Neuronal stem cell (in vitro differentiated cells): ENCODE measurements around the gene CACNA1I.

Source experiments
- DNase-seq: peaks from one replicate; pipeline ENCODE4 v3.0.0-alpha.2; 2013; ENCODE audit warnings: low spot score
- H2AFZ ChIP-seq: one replicate; pipeline ENCODE4 v1.6.1; 2013; ENCODE audit warnings: mild to moderate bottlenecking, low read length, inconsistent platforms
- H2AK5ac ChIP-seq: 2 replicates; pipeline ENCODE4 v1.6.1; 2013; ENCODE audit warnings: low read depth, mild to moderate bottlenecking, inconsistent platforms, low read length, moderate library complexity, mixed read lengths
- H2BK120ac ChIP-seq: 2 replicates; pipeline ENCODE4 v1.6.1; 2013; ENCODE audit warnings: low read depth, mild to moderate bottlenecking, inconsistent platforms, low read length, moderate library complexity, mixed read lengths
- H2BK12ac ChIP-seq: one replicate; pipeline ENCODE4 v1.6.1; 2013; ENCODE audit warnings: low read length, inconsistent platforms
- H2BK15ac ChIP-seq: 2 replicates; pipeline ENCODE4 v1.6.1; 2013; ENCODE audit warnings: mild to moderate bottlenecking, low read length, inconsistent platforms, mixed read lengths
- H2BK5ac ChIP-seq: one replicate; pipeline ENCODE4 v1.6.1; 2013; ENCODE audit warnings: inconsistent platforms, mild to moderate bottlenecking, low read length, moderate library complexity
- H3K14ac ChIP-seq: one replicate; pipeline ENCODE4 v1.6.1; 2013; ENCODE audit warnings: low read length, inconsistent platforms
- H3K18ac ChIP-seq: 2 replicates; pipeline ENCODE4 v1.6.1; 2013; ENCODE audit warnings: low read length, inconsistent platforms
- H3K23ac ChIP-seq: 2 replicates; pipeline ENCODE4 v1.6.1; 2013; ENCODE audit warnings: low read depth, mild to moderate bottlenecking, mixed read lengths, low read length, inconsistent platforms; ENCODE audit not compliant: poor library complexity
- H3K27ac ChIP-seq: replicated peaks from 3 replicates; pipeline ENCODE4 v1.5.1; 2013; ENCODE audit warnings: low read length, inconsistent platforms
- H3K27me3 ChIP-seq, 3 experiments: 2 replicates each; pipeline ENCODE4 v1.6.1; 2013; ENCODE audit warnings: low read length in 3 of 3, mild to moderate bottlenecking in 2 of 3, inconsistent platforms in 1 of 3, low read depth in 1 of 3, mixed read lengths in 1 of 3, moderate library complexity in 1 of 3; ENCODE audit not compliant: control insufficient read depth in 3 of 3, insufficient read depth in 3 of 3
- H3K36me3 ChIP-seq, 2 donors: replicated peaks in 1 of 2; 2 replicates each; pipeline ENCODE4 v1.6.1; 2013; ENCODE audit warnings: low read length in 2 of 2; ENCODE audit not compliant: control insufficient read depth in 2 of 2, insufficient read depth in 2 of 2
- H3K4ac ChIP-seq: 2 replicates; pipeline ENCODE4 v1.6.1; 2013; ENCODE audit warnings: inconsistent platforms, mild to moderate bottlenecking, low read length, moderate library complexity
- H3K4me1 ChIP-seq, 2 donors: 1 replicate in 1 of 2; 2 replicates in 1 of 2; pipeline ENCODE4 v1.6.1; 2013; ENCODE audit warnings: low read length in 2 of 2, low read depth in 1 of 2; ENCODE audit not compliant: control insufficient read depth in 2 of 2, insufficient read depth in 1 of 2
- H3K4me2 ChIP-seq: one replicate; pipeline ENCODE4 v1.6.1; 2013; ENCODE audit warnings: mild to moderate bottlenecking, low read length, inconsistent platforms; ENCODE audit not compliant: insufficient read depth, poor library complexity, severe bottlenecking
- H3K4me3 ChIP-seq, 2 donors: 2 replicates each; pipeline ENCODE4 v1.5.1; 2013; ENCODE audit warnings: low read length in 2 of 2, mild to moderate bottlenecking in 2 of 2, inconsistent platforms in 1 of 2, moderate library complexity in 1 of 2
- H3K79me1 ChIP-seq: one replicate; pipeline ENCODE4 v1.6.1; 2013; ENCODE audit warnings: low read depth, mild to moderate bottlenecking, inconsistent platforms, low read length, moderate library complexity
- H3K9ac ChIP-seq: one replicate; pipeline ENCODE4 v1.6.1; 2013; ENCODE audit warnings: mild to moderate bottlenecking, low read depth, low read length, inconsistent platforms; ENCODE audit not compliant: poor library complexity
- H3K9me3 ChIP-seq, 2 donors: replicated peaks in 1 of 2; 2 replicates each; pipeline versions ENCODE3 to v1.6.1; 2013; ENCODE audit warnings: low read length in 2 of 2, mild to moderate bottlenecking in 2 of 2, inconsistent platforms in 1 of 2, low read depth in 1 of 2, mixed read lengths in 1 of 2, moderate library complexity in 1 of 2; ENCODE audit not compliant: control insufficient read depth in 2 of 2, insufficient read depth in 1 of 2
- H4K8ac ChIP-seq: one replicate; pipeline ENCODE4 v1.6.1; 2013; ENCODE audit warnings: low read depth, mild to moderate bottlenecking, inconsistent platforms, low read length, moderate library complexity
- H4K91ac ChIP-seq: one replicate; pipeline ENCODE4 v1.6.1; 2013; ENCODE audit warnings: low read length, low read depth, mild to moderate bottlenecking, inconsistent platforms; ENCODE audit not compliant: poor library complexity
- WGBS, 2 donors: extraction: QIAGEN DNeasy Blood & Tissue Kit; methylation state at CpG; one replicate each; pipeline ENCODE4 v1.1.7; 2013; ENCODE audit warnings: missing lambda C conversion rate in 2 of 2, mixed read lengths in 1 of 2; ENCODE audit not compliant: insufficient read length in 2 of 2, insufficient replicate concordance in 1 of 2; ENCODE audit errors: extremely low coverage in 2 of 2; 5-methylcytosine and 5-hydroxymethylcytosine counted together

The CACNA1I gene

DNA sequence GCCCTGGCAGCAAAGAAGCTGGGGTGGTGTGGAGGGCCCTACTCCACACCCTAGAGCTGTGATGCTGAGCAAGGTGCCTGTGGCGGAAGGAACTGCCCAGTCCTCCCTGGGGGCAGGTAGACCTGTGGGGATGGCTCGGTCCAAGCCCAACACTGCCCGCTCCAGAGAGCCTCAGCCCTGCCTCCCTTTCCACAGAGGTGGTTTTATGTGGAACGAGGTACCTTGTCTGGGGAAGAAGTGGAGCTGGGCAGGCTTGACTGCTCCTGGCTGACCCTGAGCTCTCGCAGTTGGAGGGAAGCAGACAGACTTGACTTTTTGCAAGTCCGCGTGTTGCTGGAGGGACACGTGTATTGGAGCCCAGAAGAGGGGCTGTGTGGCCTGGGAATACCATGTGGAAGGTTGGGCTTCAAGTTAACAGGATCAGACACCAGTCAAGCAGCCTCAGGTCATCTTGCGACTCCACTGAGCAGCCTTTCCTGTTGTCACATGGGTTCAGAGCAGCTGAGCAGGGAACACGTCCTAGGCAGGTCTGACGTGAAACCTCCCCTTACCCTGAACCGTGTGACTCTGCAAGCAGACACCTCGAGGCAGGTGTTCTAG is 117.7 kb downstream of the CACNA1I start:
- WGBS, 2 donors: no CpG with 5 or more reads among the region's 13 CpGs

DNA sequence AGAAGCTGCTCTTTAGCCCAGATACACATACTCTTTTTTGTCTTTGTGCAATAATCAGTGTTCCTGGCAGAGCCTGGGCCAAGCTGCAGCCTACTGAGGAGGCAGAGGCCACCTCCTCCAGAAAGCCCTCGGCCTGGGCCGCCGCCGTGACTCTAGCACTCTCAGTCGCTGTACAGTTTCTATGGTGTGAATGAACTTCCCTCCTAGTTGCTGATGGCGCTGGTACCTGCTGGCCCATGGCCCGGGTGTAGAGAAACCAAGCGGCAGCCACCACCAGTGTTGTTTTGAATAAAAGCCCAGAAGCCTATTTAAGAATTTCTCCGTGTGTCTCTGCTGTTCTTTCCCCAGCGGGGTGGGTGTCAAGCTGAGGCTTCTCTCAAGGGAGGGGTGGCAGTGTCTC is 118.9 kb downstream of the CACNA1I start:
- Histone ChIP-seq H3K27me3 (peaks cover 0 to 6% (median 0%) of the 10 kb centered on the region in 3 experiments), H3K9me3 (no peaks in the 10 kb centered on the region), H2BK15ac (peak overlapping the region; percentile 4), H2AFZ (no peak overlapping the region), H3K79me1 (no peaks in the 10 kb centered on the region), H3K23ac (no peak overlapping the region), H3K36me3 (no peaks in the 10 kb centered on the region), H3K4me1 (peaks cover 15 to 21% of the 10 kb centered on the region in 2 donors), H4K91ac (no peak overlapping the region), H3K9ac (no peak overlapping the region), H2BK5ac (no peak overlapping the region), H3K4ac (no peak overlapping the region), H4K8ac (no peak overlapping the region), H2BK12ac (no peak overlapping the region), H3K4me2 (no peak overlapping the region), H3K14ac (no peak overlapping the region), H3K4me3 (no peak overlapping the region), H3K27ac (no peak overlapping the region), H2AK5ac (no peak overlapping the region), H3K18ac (peak overlapping the region; percentile 9), H2BK120ac (no peak overlapping the region)
- DNase-seq: no peak
- WGBS, 2 donors: no CpG with 5 or more reads among the region's 10 CpGs

More for the DNA sequence above, 117.7 kb downstream of the CACNA1I start:
- no peak overlapping the region for H3K4me2 ChIP-seq
- no peak overlapping the region for H4K91ac ChIP-seq
- peak overlapping the region; percentile 82 for H3K18ac ChIP-seq
- H3K23ac ChIP-seq: peak overlapping the region; percentile 80
- H3K14ac ChIP-seq: peak overlapping the region; percentile 57
- peak overlapping the region; percentile 77 for H2AK5ac ChIP-seq
- H3K79me1 ChIP-seq: no peaks in the 10 kb centered on the region
- peak overlapping the region; percentile 75 for H2BK15ac ChIP-seq
- H3K4me1 ChIP-seq: peaks cover 15 to 21% of the 10 kb centered on the region in 2 donors
- DNase-seq: no peak
- H3K4me3 ChIP-seq: no peak overlapping the region
- no peak overlapping the region for H3K9ac ChIP-seq
- peak overlapping the region; percentile 57 for H2BK5ac ChIP-seq
- no peaks in the 10 kb centered on the region for H3K9me3 ChIP-seq
- H3K4ac ChIP-seq: peak overlapping the region; percentile 26
- no peak overlapping the region for H3K27ac ChIP-seq
- H3K27me3 ChIP-seq: peaks cover 0 to 6% (median 0%) of the 10 kb centered on the region in 3 experiments
- no peak overlapping the region for H2AFZ ChIP-seq
- H4K8ac ChIP-seq: peak overlapping the region; percentile 89
- H2BK12ac ChIP-seq: peak overlapping the region; percentile 58
- H3K36me3 ChIP-seq: no peaks in the 10 kb centered on the region
- H2BK120ac ChIP-seq: peak overlapping the region; percentile 3

DNA sequence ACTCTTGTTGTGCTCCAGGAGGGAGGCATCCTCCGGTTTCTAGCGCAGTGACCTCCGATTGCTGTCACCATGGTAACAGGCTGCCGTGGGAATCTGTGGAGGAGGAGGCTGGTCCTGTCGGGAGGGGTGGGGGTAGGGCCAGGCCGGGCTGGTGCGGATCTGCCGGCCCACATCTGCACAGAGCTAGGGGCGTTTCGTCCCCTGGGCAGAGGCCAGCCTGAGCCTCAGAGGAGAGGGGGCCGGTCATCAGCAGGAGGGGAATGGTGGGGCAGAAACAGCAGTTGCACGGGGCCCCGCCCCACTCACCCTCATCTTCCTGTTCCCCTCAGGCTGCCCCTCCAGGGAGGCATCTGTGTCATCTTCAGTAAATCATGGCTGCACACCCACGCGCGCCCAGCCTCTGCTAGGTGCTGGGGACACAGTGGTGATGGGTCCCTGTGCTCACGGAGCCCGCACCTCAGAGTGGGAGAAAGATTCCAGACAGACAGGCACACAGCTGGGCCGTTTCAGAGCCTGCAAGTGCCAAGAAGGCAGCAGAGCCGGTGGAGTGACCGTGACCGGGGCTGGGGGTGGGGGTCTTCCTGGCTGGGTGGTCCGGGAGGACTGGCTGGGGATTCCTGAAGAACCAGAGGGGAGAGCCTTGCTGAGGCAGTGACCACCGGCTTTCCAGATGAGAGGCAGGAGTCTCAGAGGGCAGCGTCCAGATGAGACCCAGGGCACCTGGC is 120.5 kb downstream of the CACNA1I start:
- Histone ChIP-seq H2BK12ac (peak overlapping the region; percentile 79), H4K8ac (no peak overlapping the region), H3K4ac (no peak overlapping the region), H2AK5ac (peak overlapping the region; percentile 95), H3K18ac (peak overlapping the region; percentile 90), H3K4me2 (no peak overlapping the region), H3K23ac (no peak overlapping the region), H4K91ac (no peak overlapping the region), H3K27me3 (peaks cover 0 to 11% (median 0%) of the 10 kb centered on the region in 3 experiments), H3K4me1 (peaks cover 15 to 20% of the 10 kb centered on the region in 2 donors), H3K79me1 (no peaks in the 10 kb centered on the region), H3K14ac (peak overlapping the region; percentile 78), H3K9me3 (no peaks in the 10 kb centered on the region), H3K27ac (no peak overlapping the region), H2AFZ (peak overlapping the region; percentile 80), H2BK15ac (peak overlapping the region; percentile 92), H3K36me3 (no peaks in the 10 kb centered on the region), H2BK120ac (peak overlapping the region; percentile 68), H2BK5ac (no peak overlapping the region), H3K9ac (peak overlapping the region; percentile 26), H3K4me3 (no peak overlapping the region)
- WGBS, 2 donors: no CpG with 5 or more reads among the region's 25 CpGs
- DNase-seq: peak; percentile 66

DNA sequence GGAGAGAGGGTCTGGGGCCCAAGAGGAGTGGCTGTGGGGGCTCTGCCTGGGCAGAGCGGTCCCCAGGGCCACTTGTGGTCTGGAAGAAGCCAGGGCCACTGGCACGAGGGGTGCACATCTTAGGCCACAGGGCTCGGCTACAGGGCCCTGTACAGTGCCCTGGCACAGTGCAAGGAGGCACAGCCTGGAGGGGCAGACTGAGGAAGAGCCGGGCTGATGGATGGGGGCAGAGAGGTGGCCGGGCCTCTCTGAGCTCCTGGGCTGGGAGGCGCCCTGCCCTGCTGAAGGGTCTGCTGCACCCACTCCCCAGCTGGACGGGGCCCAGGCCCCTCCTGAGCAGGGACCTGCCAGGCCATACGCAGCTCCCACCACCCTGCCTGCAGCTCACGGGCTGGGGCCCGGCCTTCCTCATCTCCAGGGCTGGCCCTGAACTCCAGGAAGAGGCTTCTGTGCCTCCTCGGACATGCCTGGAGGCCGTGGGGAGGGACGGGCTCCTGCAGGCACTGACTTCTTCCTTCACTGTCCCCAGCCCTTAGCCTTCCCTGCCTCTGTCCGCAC is 123.5 kb downstream of the CACNA1I start:
- H4K91ac ChIP-seq: no peak overlapping the region
- no peak overlapping the region for H2BK120ac ChIP-seq
- peaks cover 15 to 22% of the 10 kb centered on the region in 2 donors for H3K4me1 ChIP-seq
- peak overlapping the region; percentile 59 for H2BK12ac ChIP-seq
- H3K27ac ChIP-seq: no peak overlapping the region
- H3K4me2 ChIP-seq: no peak overlapping the region
- no CpG with 5 or more reads among the region's 14 CpGs for WGBS, 2 donors
- H2BK5ac ChIP-seq: peak overlapping the region; percentile 43
- no peak overlapping the region for H3K4ac ChIP-seq
- H3K4me3 ChIP-seq: no peak overlapping the region
- no peak overlapping the region for H4K8ac ChIP-seq
- H3K18ac ChIP-seq: peak overlapping the region; percentile 81
- DNase-seq: no peak
- no peak overlapping the region for H2BK15ac ChIP-seq
- no peaks in the 10 kb centered on the region for H3K9me3 ChIP-seq
- no peak overlapping the region for H3K9ac ChIP-seq
- no peaks in the 10 kb centered on the region for H3K36me3 ChIP-seq
- H3K27me3 ChIP-seq: peaks cover 0 to 4% (median 0%) of the 10 kb centered on the region in 3 experiments
- no peaks in the 10 kb centered on the region for H3K79me1 ChIP-seq
- no peak overlapping the region for H3K23ac ChIP-seq
- peak overlapping the region; percentile 1 for H3K14ac ChIP-seq
- H2AFZ ChIP-seq: peak overlapping the region; percentile 53
- peak overlapping the region; percentile 44 for H2AK5ac ChIP-seq
